Nucleus accumbens (tissue), 56 donors: ENCODE data around the gene TYW1B.
"Not testable (repeated sequence)": the region's sequence is repeated elsewhere in the genome, so short reads cannot be mapped to it uniquely, and the experiment has no call there.

Experiments
- DNase-seq, 56 donors: peaks; one replicate each; lab custom pipeline; 2025; lab: John Stamatoyannopoulos, UW

The TYW1B gene

GRCh38 chr7:72706521-72706920 is 121.5 kb downstream of the TYW1B start:
- no peak for DNase-seq

- not testable (repeated sequence) for DNase-seq
Observed at GRCh38 chr7:72705693-72706092, 122.3 kb downstream of the TYW1B start.

- DNase-seq, result no peak
Observed at GRCh38 chr7:72704894-72705293, 123.1 kb downstream of the TYW1B start.

GRCh38 chr7:72700548-72700947 is 127.5 kb downstream of the TYW1B start:
- not testable (repeated sequence) for DNase-seq

- not testable (repeated sequence) for DNase-seq
Observed at GRCh38 chr7:72697066-72697465, 130.9 kb downstream of the TYW1B start.

- not testable (repeated sequence) for DNase-seq
Observed at GRCh38 chr7:72696643-72697042, 131.4 kb downstream of the TYW1B start.

GRCh38 chr7:72695482-72695881 is 132.5 kb downstream of the TYW1B start:
- DNase-seq, result not testable (repeated sequence)

GRCh38 chr7:72691442-72691841 is 136.6 kb downstream of the TYW1B start:
- not testable (repeated sequence) for DNase-seq

- not testable (repeated sequence) for DNase-seq
Observed at GRCh38 chr7:72690177-72690576, 137.8 kb downstream of the TYW1B start.

- DNase-seq, result not testable (repeated sequence)
Observed at GRCh38 chr7:72689344-72689743, 138.7 kb downstream of the TYW1B start.

GRCh38 chr7:72681211-72681610 is 146.8 kb downstream of the TYW1B start:
- DNase-seq, result not testable (repeated sequence)

GRCh38 chr7:72676880-72677279 is 151.1 kb downstream of the TYW1B start:
- DNase-seq, result not testable (repeated sequence)

GRCh38 chr7:72676086-72676690 is 151.8 kb downstream of the TYW1B start:
- not testable (repeated sequence) for DNase-seq

- DNase-seq, result not testable (repeated sequence)
Observed at GRCh38 chr7:72675686-72676085, 152.3 kb downstream of the TYW1B start.

GRCh38 chr7:72674394-72674793 is 153.6 kb downstream of the TYW1B start:
- no peak for DNase-seq

GRCh38 chr7:72670850-72671249 is 157.2 kb downstream of the TYW1B start:
- DNase-seq, result not testable (repeated sequence)

- DNase-seq, result not testable (repeated sequence)
Observed at GRCh38 chr7:72668435-72668834, 159.6 kb downstream of the TYW1B start.

GRCh38 chr7:72667049-72667448 is 161.0 kb downstream of the TYW1B start:
- not testable (repeated sequence) for DNase-seq

- DNase-seq, result not testable (repeated sequence)
Observed at GRCh38 chr7:72648574-72648973, 179.4 kb downstream of the TYW1B start.

- DNase-seq, result not testable (repeated sequence)
Observed at GRCh38 chr7:72643708-72644107, 184.3 kb downstream of the TYW1B start.

GRCh38 chr7:72641485-72642248 is 186.3 kb downstream of the TYW1B start:
- DNase-seq, result not testable (repeated sequence)

- not testable (repeated sequence) for DNase-seq
Observed at GRCh38 chr7:72640740-72641139, 187.3 kb downstream of the TYW1B start.
